Suppressor macrophage (primary cell): ENCODE results near the gene GRAMD2B.
"Not testable (repeated sequence)": the region's sequence is repeated elsewhere in the genome, so short reads cannot be mapped to it uniquely, and the experiment has no call there.

Source experiments
- DNase-seq, 4 experiments: peaks; one replicate each; pipeline ENCODE4 v3.0.0-alpha.2; 2020 to 2022

The GRAMD2B gene

DNA sequence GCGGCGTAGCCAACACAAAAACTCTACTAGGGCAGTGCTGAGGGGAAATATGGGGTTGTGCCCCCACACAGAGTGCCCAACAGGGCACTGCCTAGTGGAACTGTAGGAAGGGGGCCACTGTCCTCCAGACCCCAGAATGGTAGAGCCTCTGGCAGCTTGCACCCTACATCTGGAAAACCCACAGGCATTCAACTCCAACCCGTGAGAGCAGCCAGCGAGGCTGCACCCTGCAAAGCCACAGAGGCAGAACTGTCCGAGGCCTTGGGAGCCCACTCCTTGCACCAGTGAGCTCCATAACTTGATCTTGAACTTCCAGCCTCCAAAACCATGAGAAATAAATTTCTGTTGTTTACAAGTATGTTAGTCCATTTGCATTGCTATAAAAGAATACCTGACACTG lies 27.7 kb downstream of the GRAMD2B start:
- DNase-seq, result no peak

DNA sequence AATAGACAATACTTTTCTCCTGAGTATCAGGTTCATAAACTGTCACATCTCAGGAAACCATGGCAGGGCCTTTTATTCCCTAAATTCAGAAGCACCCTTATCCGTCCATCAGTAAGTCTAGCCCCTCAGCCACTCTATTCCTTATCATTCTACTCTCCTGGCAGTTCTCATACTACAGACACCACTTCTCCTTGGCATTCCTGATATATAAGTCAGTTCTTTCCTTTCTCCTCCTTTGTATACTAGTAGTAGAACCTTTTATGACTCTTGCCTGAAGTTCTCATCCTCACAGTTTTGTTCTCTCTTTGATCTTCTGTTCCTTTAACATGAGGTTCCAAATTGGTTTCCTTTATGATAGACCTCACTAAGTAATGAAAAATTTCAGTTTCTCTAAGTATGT lies 29.3 kb downstream of the GRAMD2B start:
- DNase-seq, result no peak

DNA sequence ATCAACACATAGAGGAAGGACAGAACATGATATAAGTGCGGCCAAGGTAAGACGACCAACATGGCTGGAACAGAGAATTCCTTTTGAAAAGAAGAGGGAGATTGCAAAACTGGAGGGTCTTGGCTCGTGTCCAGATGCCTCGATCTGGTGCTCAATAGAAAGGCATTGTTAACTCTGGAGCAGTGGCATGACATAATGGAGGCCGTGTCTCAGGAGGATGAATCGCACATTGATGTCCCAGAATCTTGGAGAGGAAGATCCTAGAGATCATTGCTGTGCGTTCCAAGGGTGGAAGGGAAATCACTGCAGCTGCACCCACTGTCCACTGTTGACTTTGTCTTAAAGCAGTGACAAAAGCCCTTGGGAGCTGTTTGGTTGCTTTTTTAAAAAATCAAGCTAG lies 30.9 kb downstream of the GRAMD2B start:
- DNase-seq, result no peak

DNA sequence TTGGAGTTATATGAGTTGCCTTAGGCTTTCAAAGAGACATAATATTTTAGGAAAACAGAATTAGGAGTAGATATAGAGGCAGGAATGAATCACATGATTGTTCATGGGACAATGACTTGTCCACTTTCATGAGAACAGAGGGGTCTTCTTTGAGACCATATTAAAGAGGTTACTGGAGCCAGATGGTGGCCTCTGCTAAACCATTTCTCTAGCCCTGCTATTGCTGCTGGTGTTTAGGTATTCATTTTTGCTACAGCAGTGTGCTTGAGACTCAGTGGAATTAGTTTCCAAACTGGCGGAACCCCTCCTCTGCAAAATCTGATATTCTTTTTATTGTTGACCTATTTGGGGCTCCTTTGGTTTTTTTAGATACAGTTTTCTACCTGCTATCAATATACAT lies 31.3 kb downstream of the GRAMD2B start:
- no peak for DNase-seq

DNA sequence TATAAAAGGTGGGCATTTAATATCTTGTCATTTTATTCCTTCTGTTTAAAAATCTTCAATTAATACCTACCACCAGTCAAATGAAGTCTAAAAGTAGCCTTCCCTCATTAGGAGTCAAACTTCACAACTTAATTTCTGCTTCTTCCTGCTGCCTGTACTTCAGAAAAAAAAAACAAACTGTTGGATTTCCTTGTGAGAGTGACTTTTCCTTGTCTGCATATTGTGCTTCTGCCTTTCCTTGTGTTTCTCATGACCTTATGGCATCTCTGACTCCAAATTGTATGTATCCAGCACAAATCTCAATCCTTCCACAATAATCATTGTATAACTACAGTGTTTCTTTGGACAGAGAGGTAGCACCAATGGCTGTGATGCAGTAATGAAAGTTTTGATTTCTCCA lies 32.1 kb downstream of the GRAMD2B start:
- no peak for DNase-seq

DNA sequence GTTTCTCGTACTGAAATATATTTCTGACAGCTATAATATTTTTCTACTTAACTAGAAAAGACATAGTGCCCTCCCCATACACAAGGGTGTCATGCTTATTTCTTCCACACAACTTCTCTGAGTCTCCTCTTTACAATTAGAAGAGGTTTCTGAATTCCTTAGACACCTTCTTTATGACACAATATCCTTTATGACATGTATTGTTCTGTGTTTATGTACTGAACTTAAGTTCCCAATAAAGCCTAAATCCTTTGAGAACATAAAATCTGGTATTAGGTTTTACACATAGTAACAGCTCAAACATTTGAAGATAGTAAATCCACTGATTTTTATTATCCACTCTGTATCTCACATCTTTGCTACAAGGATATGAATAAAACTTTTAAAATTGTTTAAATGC lies 32.5 kb downstream of the GRAMD2B start:
- DNase-seq, result no peak

DNA sequence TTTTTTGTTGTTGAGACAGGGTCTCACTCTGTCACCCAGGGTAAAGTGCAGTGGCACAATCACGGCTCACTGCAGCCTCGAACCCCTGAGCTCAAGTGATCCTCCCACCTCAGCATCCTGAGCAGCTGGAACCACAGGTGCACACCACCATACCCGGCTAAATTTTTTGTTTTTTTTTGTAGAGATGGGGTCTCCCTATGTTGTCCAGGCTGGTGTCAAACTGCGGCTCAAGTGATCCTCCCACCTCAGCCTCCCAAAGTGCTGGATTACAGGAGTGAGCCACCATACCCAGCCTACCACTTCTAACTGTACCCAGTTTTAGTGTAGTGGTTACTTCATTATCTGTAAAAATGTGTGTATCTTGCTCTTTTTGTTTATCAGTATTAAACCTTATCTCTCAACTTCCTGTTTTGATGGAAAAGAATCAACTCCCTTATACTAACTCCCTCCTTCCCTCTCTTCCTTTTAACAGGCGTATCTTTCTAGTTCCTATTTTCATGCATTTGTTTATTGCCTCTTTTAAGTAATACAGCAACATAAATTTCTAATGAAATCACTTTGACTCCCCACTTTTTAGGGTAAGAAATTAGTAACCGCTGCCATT lies 33.1 kb downstream of the GRAMD2B start:
- DNase-seq, result no peak

DNA sequence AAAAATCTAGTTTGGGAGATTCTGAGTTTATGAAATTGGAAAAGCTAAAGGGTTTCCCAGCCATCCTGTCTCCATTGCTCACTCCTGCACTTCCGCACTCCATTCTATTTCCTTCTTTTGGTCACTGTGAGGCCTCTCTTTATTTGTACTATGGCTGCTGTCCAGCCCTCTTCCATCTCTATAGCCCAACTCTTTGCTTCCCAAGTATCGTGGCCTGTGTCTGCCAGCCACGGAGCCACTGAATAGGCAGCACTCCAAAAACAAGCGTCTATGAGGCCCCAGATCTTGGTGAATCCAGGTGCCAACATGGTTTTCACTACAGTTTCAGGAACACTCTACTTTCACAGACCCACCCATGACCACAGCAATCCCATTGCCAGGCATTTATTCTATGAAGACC lies 37.2 kb downstream of the GRAMD2B start:
- no peak for DNase-seq

DNA sequence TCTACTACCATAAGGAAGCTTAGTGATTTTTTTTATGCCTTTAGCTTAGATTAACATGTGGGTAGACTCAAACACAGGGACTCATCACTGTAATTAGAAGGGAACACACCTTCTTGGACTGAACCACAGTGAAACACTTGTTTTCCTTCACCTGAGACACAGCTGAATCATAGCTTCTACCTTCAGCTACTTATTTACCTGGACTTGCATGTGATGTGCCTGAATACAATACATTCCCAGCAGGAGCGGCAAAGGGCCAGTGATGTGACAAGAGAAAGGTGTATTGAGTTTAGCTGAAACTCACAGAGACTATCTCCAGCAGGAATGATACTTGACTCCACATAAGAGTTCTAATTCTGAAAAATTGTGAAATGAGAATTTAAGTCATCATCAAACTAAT lies 37.8 kb downstream of the GRAMD2B start:
- DNase-seq, result no peak

DNA sequence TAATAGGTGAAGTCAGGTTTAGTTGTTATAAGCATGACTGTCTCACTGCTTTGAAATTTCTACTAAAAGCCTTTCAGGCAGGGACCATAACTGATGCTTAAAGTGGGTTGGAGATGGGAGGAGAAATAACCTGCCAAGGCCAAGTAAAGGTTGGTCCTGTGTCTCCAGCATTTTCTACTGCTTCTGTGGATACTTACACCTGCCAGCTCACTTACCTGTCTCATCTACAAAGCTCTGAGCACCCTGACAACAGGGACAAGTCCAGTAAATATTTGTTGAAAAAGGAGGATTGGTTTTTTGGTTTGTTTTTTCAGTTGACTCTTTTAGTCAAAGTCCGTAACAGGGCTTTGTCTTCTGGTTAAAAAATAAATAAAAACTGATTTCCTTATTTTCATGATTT lies 38.6 kb downstream of the GRAMD2B start:
- DNase-seq, result no peak

DNA sequence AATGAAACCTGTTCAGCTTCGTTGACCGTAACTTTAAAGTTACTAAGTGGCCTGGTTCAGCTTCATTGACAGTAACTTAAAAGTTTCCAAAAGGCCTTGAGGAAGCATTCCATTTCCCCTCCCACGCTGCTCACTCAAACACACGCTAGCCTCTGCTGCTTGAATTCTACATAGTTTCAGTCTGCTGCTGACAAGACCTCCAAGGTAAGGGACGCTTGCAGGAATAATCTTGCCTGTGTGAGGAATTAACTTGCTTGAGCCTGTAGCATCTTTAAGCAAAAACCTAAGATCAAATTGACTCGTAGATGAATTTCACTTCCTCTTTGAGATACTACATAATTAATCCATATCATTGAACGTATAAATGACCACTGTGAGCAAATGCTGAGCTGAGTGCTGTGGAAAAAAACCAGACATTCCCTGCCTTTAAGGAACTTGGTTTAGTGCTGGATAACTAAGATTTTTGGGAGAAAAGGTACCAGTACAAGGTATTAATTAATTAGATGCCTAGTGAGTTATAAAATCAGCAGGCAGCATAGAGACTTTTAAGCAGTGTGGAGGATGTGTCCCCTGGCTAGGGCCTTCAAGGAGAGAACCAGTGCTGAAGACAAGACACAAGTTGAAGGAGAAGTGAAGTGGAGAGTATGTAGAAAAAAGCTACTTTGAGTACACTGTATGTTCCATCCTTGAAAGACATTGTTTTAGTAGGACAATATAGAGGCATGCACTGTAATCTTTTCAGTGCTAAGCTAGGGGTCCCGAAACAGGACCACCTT lies 39.2 kb downstream of the GRAMD2B start:
- DNase-seq, result no peak

DNA sequence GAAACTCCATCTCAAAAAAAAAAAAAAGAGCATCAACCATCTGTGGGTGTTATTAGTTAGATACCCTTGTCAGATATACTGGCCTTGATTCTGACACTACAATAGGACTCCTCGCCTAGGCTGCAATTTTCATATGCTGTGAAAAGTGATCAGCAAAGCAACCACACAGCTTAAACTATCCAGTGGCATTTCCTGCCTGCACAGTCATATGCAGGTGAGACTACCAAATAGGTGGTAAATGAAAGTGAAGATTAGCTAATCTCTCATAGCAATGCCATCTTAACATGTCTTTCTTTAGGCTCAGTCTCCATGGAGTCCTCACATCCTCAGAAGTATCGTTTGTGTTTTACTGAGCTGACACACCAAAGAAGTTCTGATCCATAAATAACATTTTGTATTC lies 40.8 kb downstream of the GRAMD2B start:
- no peak for DNase-seq

DNA sequence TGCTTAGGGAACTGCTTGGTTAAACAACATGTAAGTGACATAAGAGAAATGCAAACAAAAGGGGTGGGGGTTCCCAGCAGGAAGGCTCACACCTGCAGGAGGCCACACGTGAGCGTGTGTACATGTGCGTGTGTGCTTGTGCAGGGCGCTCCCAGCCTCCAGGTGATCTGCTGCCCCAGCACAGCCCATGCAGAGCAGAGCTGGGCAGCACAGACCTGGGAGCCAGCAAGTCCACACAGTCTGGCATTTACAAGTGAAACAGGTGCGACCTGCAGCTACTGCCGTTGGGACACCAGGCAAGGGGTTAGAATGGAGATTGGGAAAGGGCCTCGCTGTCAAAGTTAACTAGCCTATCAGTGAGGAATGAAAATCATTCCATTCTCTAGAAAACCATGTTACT lies 41.8 kb downstream of the GRAMD2B start:
- DNase-seq, result no peak

DNA sequence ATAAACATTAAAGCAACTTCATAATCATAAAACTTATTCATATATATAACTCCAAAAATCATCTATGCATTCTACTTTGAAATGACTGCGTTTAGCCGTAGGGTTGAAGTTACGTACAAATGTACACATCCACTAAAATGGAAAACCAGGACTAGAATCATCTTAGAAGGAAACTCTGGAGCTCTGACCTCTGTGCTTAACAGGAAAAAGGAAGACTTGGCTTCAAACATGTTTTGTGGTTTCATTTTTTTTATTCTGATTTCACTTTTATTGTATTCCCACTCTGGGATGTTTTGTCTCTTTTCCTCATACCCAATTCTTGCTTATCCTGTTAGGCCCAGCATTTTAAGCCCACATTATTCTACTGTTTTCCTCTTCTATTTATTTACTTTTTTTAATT lies 44.9 kb downstream of the GRAMD2B start:
- DNase-seq, result no peak

DNA sequence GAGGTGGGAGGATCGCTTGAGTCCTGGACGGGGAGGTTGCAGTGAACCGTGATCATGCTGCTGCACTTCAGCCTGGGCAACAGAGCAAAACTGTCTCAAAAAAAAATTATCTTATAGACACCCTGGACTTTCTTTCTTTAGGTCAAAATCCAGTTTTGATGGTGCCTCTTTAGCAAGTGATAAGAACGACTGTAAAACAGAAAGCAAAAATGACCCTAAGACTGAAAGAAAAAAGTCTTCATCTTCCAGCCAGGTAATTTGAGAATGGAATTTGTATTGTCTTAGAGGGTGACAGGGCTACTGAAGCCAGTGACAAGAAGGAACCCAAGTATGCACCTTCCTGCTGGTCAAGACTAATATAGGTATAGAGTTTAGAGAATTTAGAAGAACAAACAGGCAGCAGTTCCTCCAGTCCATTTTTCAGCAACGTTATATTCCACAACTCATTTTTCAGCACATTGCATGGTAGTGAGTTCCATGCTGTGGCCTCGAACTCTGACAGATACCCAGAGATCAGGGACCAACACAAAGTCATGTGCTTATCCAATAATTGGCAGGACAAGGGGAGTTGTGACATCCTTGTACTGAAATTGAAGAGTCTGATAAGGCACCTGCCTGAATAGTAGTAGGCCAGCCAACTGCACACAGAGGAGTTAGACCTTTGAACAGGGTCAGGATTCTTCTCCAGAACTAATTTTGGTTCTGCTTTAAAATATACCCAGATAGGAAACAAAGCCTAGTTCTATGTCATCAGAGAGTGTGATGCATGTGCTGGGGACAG lies 46.5 kb downstream of the GRAMD2B start:
- DNase-seq, result no peak

DNA sequence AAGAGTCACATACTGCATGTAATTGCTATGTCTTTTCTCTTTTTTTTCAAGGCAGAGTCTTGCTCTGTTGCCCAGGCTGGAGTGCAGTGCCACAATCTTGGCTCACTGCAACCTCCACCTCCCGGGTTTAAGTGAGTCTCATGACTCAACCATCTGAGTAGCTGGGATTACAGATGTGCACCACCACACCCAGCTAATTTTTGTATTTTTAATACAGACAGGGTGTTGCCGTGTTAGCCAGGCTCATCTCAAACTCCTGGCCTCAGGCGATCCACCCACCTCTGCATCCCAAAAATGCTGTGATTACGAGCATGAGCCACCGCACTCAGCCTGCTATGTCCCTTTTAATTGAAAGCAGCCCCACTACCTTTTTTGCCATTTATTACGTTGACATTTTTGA lies 47.3 kb downstream of the GRAMD2B start:
- not testable (repeated sequence) for DNase-seq

DNA sequence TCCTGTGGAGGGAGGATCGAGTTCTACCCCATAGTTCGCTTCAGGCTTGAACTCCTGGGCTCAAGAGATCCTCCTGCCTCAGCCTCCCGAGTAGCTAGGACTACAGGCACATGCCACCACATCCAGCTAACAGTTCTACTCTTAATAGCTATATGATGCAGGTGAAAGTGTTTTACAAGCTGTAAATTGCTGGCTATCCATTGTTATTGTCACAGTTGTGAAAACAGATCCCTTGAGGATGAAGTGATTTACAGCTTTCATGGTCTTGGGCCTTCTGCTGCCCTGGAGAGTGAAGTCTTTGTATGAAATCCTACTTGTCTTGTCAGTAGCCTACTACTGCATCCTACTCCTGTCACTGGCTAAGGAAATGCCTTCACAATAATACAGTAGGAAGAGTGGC lies 48.0 kb downstream of the GRAMD2B start:
- no peak for DNase-seq

DNA sequence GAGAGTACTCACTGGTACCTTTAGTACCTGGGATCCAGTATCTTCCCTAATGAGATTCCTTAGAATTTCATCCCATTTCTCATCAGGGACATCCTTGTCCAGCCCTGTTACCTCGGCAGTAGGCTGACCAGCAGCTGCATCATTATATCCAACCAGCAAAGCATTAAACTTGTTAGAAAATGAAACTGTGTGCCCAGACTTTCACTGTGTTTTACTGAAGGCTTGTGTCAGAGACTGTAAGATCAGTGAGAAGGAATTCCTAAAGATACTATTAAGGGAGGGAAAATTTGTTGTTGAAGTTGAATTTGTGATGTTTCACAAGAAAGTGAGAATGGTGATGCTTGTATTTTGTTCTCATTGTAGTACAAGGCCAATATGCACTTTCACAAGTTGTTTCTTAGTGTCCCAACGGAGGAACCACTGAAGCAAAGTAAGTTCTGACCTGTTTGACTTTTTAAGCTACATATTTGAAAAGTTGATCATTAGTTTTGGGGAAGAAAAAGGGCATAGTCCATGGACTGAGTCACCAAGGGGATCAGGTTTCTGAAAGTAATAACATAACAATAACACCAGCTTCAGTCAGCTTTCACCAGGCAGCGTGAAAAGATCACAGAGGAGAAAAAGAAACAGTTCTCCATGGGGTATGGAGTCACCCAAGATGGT lies 48.8 kb downstream of the GRAMD2B start:
- DNase-seq, result no peak

DNA sequence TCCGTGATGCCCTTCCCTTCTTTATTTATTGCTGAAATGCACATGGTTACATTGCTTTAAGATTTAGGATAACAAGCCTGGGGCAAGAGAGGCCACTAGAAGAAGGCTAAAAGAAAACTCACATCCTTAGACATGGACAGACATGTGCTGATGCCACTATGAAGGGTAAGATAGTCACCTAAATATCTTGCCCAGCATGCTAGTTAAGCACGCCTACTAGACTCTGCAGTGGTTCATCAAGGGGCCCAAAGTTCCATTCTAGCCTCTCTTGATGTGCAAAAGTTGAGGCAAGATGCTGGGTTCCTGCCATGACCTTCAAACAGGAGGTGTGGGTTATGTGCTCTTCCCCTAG lies 49.3 kb downstream of the GRAMD2B start:
- no peak for DNase-seq

DNA sequence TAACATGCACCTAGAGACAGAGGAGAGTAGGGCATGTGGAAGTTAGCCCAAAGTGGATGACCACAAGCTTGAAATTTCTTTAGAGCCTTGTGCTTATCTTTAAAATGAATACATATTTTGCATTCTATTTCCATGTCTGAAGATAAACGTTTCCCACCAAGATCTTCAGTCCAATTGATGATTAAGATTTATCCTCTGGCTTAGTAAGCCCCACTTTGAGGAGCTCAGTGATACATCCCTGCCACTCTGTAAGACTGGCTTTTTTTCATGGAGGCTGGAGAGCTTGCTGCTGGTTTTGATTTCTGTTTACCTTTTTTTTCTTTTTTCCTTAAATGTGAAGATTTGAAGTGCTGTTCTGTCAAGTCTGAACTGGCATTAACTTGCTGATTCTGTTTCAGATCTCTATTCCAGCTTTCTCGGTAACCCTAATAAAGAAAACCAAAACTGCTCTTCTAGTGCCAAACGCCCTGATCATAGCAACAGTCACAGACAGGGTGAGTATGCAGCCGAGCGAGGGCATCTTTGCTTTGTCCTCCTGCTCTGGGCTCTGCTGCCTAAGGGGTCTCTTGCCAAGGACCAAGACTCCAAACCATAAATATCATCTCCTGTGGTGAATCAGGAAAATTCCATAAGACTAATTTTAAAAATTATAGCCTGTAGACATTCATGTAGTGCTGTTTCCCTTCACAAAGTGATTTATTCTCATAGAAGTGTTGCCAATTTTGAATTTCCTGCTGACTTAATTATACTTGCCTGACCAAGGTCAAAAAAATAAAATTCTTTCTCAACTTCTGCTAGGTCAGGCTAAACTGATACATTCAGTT lies 54.3 kb downstream of the GRAMD2B start:
- no peak for DNase-seq

DNA sequence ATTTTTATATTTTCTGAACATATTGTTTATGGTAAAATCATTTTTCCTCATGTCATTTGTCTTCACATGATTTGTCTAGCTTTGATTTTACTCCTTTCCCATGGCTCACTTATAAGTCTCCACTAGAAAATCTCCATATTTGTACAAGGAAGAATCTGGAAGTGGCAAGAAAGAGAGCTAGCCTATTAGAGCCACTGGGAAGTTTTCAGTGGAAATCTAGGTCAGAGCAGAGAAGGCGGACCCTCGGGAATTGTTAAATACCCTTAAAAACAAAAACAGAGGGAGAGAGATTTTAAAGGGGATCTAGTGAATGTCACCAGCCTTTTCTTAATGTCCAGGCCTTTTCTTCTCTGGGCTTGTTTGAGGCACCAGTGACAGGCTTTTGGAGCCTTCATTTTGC lies 56.6 kb downstream of the GRAMD2B start:
- no peak for DNase-seq

DNA sequence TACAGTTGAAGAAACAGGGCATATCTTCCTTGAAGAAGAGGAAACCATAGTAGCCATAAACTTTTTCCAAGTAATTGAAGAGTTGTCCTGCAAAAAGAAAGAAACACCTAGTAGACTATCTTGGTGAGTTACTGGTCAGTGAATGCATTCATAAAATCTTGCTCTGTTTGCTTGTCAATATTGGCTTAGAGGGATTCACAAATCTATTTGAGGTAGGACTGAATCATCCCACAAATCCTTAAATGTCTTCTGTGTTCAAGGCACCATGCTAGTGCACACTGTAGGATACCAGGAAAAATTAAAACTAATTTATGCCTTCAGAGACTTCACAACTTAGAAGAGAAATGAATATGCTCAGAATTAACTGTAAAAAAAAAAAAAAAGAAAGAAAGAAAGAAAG lies 57.6 kb downstream of the GRAMD2B start:
- no peak for DNase-seq

DNA sequence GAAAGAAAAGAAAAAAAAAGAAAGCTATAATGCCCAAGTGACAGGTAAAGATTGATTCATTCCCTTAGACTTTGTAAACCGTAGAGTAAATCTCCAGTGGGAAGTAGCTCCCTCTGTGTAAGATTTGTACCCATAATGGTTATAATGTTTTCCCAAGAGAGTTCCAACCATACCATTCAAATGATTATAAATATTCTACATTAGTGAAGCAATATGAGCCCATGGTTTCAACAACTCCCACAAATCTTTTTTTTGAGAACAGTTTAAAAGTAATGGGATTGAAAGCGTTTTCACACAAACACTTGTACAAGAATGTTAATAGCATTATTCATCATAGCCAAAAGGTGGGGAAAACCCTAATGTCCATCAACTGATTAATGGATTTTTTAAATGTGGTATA lies 58.0 kb downstream of the GRAMD2B start:
- DNase-seq, result no peak
